ENCODE results near the gene ARMC9.
"Not testable (repeated sequence)": the region's sequence is repeated elsewhere in the genome, so short reads cannot be mapped to it uniquely, and the experiment has no call there.

The ARMC9 gene

GRCh38 chr2:231183851-231184250 is 14.6 kb upstream of the ARMC9 start:
- no peak for DNase-seq (ENCODE audit: low read depth in 2 of 2)

- DNase-seq (ENCODE audit: low read depth in 2 of 2), result no peak
Observed at GRCh38 chr2:231184319-231184718, 14.1 kb upstream of the ARMC9 start.

DNA sequence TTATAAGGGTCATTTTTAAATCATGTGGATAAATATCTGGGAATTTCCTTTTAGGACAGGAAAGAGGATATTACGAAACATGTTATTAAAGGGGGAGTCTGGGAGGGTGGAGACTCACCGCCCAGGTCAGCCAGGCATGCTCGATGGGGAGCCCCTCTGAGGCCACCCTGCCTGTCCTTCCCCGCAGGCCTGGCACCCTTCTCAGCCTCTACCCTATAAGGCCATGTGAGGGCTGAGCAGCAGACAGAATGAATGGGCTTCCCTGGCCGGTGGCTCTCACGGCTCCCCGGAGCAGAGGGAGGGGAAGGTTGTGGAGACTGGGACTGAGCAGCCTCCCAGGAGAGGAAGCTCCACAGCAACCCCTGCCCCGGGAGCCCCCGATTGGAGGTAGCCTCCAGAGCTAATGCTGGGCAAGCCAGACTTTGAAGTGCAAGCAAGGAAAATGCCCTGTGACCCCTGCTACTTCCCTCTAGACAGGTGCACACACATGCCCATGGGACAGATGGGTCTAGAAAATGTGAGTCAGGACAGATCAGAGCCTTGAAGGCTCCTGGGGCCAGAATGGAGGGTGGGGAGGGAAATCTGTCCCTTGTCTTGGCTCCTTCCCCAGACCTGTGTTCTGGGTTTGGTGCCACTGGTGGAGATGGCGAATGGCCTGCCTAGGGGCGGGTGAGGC is 13.2 kb upstream of the ARMC9 start:
- DNase-seq (ENCODE audit: low read depth in 2 of 2), result no peak

GRCh38 chr2:231185886-231186285 is 12.5 kb upstream of the ARMC9 start:
- DNase-seq (ENCODE audit: low read depth in 2 of 2), result no peak

GRCh38 chr2:231186325-231186724 is 12.1 kb upstream of the ARMC9 start:
- DNase-seq (ENCODE audit: low read depth in 2 of 2), result no peak

- DNase-seq (ENCODE audit: low read depth in 2 of 2), result no peak
Observed at GRCh38 chr2:231187736-231188505, 10.5 kb upstream of the ARMC9 start.

DNA sequence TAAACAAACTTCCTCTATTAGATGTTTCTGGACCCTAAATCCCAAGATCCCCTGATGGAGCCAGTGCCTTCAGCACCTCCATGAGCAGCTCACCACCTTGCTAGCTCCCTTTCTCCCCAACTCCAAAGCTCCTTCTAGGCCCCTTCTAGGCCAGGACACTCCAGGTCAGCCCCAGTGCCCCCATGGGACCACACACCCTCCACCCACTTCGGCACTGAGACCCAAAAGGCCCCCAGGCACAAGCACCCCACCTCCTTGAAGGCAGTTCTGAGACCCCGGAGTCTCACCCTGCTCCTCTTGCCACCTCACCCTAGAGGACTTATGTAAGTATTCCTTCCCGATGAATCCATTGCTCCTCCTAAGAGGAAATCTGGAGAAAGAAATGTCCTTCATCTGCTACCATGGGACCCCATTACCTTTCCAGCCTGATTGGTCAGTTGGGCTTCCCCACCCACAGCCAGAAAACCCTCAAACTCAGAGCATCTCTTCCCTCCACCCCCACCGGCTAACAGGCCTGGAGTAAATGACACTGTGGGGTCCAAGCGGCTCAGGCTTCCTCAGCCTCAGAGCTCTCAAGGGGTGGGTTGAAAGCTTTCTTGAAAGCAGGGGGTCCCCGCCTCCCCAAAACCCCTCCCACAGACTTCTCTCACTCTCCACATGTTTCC is 9.8 kb upstream of the ARMC9 start:
- DNase-seq (ENCODE audit: low read depth in 2 of 2), result no peak

DNA sequence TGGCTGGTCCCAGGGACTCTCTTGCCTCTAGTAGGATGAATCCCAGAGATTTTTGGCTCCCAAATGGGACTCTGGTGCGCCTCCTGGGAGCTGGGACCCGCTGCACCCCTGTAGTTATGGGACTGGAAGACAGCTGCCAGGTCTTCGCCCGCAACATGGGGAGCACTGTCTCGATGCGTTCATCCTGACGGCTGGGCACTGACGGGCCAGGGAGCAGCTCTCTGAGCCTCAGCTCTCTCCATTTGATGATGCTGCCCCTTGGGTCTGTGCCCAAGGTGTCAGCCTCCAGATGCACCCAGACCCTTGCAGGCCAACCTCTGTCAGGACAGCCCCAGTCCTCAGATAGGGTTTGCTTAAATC is 9.3 kb upstream of the ARMC9 start:
- no peak for DNase-seq (ENCODE audit: low read depth in 2 of 2)

DNA sequence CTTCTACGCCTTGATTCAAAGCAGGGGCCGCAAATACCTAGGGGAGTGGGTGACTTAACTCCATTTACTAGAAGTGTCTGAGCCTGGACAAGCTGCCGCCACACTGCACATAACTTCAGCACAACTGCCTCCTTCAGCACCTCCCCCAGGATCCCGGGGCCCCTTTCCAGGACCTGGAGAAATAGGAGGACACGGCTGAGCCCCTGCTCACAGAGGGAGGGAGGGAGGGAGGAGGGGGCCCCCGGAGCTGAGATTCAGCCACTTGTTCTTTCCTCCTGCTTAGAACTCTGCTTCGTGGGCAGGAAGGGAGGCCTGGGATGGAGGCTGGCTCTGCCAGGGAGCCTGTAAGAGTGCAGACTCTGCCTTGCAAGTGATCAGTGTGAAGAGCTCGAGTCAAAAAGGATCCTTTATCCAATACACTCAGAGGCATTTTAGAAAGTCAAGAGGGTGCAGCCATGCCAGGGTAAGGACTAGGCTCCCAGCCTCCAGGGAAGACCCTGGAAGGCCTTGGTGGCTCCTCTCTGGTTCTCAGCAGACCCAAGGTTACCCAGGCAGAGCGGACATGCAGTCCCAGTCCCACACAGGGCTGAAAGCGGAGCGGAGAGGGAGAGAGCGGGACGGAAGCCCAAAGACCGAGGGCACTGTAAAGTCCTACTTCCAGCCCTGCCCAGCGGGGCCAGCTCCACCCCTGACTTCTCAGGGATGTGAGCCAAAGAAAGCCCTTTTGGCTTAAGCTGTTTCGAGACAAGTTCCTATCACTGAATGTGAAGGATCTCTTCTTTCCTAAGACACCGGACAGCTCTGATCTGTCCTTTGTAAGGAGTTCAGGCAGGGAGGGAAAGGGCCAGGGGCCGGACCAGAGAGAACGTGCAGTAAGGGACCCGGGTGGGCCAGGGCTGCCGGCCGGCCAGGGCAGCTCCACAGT is 8.6 kb upstream of the ARMC9 start:
- no peak for DNase-seq (ENCODE audit: low read depth in 2 of 2)

DNA sequence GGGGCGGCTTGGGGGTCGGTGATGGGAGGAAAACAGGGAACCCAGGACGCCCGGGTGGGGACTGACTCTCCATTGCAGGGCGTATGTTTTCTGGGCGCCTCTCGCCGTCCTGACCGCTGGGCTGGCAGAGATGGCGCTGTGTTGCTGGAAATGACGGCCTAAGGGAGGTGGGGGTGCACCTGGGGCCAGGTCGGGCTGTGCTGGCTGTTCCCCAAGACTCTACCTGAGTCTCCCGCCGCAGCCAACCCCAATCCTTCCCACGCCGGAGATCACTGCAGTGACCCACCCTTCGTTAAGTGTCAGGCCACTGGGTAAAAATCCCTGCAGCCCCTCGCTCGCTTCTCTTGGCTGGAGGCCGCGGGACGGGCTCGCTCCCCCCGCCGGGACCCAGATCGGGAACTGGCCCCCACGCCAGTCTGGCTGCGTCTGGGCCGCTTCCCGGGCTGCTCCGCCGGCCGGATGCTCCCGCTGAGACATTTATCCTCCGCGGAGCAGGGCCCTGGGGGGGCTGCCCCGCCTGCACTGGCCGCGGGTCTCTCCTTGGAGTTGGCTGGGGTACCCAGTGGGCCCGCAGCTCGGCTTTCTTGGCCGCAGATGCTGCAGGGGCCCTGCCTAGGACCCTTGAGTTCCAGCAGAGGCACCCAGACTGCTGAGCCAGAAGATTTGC is 7.8 kb upstream of the ARMC9 start:
- DNase-seq (ENCODE audit: low read depth in 2 of 2), result no peak

GRCh38 chr2:231191896-231192872 is 6.2 kb upstream of the ARMC9 start:
- DNase-seq (ENCODE audit: low read depth in 2 of 2), result no peak

DNA sequence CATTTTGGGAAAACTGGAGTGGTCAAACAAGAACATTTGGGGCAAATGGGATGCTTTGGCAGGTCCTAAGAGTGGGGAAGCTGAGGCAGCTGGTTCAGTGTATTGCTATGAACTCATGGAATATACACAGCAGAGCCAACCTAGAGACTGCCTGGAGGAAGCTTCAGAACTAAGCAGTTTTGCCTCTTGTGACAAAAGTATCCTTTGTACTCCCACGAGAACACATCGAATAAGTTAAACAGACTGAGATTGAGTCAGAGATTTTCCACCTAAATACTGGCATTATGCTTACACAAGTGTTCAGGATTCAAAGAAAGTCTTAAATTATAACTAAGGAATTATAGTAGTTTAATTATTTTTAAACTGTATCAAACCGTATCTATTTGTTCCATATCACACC is 5.2 kb upstream of the ARMC9 start:
- DNase-seq (ENCODE audit: low read depth in 2 of 2), result no peak

DNA sequence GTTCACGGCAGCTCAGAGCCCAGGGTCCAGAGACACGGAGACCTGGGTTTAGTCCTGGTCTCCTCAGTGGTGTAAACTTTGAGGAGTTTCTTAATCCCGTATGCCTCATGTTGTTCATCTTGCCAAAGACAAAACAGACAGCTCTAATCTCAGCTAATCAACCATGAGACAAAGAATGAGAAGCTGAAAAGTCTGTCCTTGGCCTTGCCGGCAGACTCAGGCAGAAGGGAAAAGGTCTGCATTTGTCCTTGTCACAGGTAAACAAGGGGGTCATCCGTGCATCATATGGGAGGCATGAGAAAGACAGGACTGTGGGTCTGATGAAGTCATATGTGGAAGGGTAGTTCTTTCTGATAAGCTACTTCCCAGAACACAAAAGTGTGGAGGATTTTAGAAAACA is 1.8 kb upstream of the ARMC9 start:
- DNase-seq (ENCODE audit: low read depth in 2 of 2), result no peak

- not testable (repeated sequence) for DNase-seq (ENCODE audit: low read depth in 2 of 2)
Observed at GRCh38 chr2:231197196-231197595, 1.2 kb upstream of the ARMC9 start.

GRCh38 chr2:231197706-231198290 is 633 bp upstream of the ARMC9 start:
- no peak for DNase-seq (ENCODE audit: low read depth in 2 of 2)

DNA sequence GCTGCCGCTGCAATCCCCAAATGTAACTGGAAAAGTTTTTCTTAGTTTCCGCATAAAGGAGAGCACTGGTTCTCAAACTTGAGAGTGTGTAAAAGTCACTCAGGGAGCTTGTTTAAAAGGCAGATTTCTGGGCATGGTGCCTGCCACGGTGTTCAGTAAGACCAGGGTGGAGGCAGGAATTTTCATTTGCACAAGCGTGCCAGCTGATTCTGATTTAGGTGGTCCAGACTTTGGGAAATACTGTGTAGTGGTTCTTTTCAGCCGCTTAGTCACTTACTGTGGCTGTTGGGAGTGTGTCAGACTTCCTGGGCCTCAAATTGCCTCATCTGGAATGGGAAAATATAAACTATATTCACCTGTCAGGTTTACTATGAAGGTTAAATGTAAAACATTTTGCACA is 788 bp downstream of the ARMC9 start:
- no peak for DNase-seq (ENCODE audit: low read depth in 2 of 2)

DNA sequence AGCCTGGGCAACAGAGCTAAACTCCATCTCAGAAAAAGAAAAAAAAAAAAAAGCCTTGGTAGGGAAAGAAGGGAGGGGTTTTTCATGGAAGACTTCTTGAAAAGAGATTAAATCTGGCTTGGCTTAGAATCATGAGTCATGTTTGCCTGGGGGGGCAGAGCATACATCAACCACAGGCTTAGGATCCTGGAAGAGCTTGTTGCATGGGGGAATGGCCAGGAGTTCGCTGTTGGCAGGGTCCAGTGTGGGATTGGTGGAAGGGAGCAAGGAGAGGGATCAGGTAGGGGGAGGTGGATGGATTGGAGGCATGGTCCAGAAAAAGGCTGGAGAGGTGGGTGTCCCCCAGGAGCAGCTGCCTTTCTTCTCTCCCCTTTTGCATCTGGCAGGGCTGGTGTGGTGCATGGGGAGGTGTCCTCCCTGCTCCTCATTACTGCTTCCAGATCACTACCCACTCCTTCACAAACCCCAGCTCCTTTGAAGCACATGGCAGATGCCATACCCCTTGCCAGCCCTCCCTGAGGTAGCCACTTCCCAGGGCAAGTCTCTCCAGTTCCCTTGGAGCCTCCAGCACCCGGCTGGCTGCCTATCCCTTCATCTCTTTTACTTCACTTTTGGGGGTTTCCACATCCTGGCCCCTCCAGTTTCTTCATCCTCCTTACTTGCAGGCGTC is 2.5 kb downstream of the ARMC9 start:
- DNase-seq (ENCODE audit: low read depth in 2 of 2), result no peak

GRCh38 chr2:231201475-231201814 is 3.0 kb downstream of the ARMC9 start:
- DNase-seq (ENCODE audit: low read depth in 2 of 2), result no peak

DNA sequence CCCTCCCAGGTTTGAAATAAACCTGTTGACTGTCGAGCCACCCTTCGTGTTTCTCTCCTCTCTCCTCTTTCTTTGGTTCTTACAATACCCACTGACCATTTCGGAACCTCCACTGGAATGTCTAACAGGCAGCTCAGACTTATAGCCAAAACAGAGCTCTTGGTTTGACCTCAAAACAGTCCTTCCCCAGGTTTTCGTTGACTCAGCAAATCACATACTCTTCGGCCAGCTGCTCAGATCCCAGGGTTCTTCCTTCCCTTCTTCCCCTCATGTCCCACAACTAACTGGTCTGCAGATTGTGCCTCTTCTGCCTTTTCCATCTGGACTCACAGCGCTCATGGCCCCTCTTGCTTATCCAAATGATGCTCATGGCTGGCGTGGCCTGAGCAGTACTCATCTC is 4.7 kb downstream of the ARMC9 start:
- no peak for DNase-seq (ENCODE audit: low read depth in 2 of 2)

Measured in stimulated activated CD4-positive, alpha-beta T cell treated with anti-CD3 and anti-CD28 coated beads, Interleukin-15, amount 100 ng/mL, for 48 hours (primary cell).